Left forelimb (tissue), 1 donor: ENCODE results near the gene MSI2.

ENCODE experiments used
- DNase-seq: peaks from one replicate; pipeline ENCODE4 v3.0.0-alpha.2; 2018; ENCODE audit warnings: low spot score

The MSI2 gene

GRCh38 chr17:57415751-57416207, 159.5 kb downstream of the MSI2 start:
- no peak for DNase-seq

- DNase-seq: no peak
Observed at GRCh38 chr17:57416369-57416768, 160.0 kb downstream of the MSI2 start.

GRCh38 chr17:57417956-57418355, 161.6 kb downstream of the MSI2 start:
- no peak for DNase-seq

GRCh38 chr17:57418463-57419246, 162.3 kb downstream of the MSI2 start:
- no peak for DNase-seq

GRCh38 chr17:57419940-57420550, 163.7 kb downstream of the MSI2 start:
- DNase-seq: no peak

GRCh38 chr17:57420734-57421717, 164.7 kb downstream of the MSI2 start:
- DNase-seq: no peak

- DNase-seq: no peak
Observed at GRCh38 chr17:57422574-57423164, 166.3 kb downstream of the MSI2 start.

GRCh38 chr17:57423541-57423940, 167.2 kb downstream of the MSI2 start:
- no peak for DNase-seq

- no peak for DNase-seq
Observed at GRCh38 chr17:57424273-57424672, 167.9 kb downstream of the MSI2 start.

GRCh38 chr17:57424777-57425188, 168.5 kb downstream of the MSI2 start:
- DNase-seq: no peak

- no peak for DNase-seq
Observed at GRCh38 chr17:57425431-57425830, 169.1 kb downstream of the MSI2 start.

GRCh38 chr17:57425903-57426880, 169.9 kb downstream of the MSI2 start:
- DNase-seq: no peak

- DNase-seq: no peak
Observed at GRCh38 chr17:57429966-57430365, 173.6 kb downstream of the MSI2 start.

- no peak for DNase-seq
Observed at GRCh38 chr17:57431415-57431814, 175.1 kb downstream of the MSI2 start.

- no peak for DNase-seq
Observed at GRCh38 chr17:57432507-57433277, 176.4 kb downstream of the MSI2 start.

- no peak for DNase-seq
Observed at GRCh38 chr17:57433452-57433851, 177.1 kb downstream of the MSI2 start.

GRCh38 chr17:57434361-57434760, 178.0 kb downstream of the MSI2 start:
- no peak for DNase-seq

GRCh38 chr17:57436565-57436964, 180.2 kb downstream of the MSI2 start:
- no peak for DNase-seq

- no peak for DNase-seq
Observed at GRCh38 chr17:57438066-57438731, 181.9 kb downstream of the MSI2 start.
